Gastrocnemius medialis (tissue), 4 donors: ENCODE data around the gene ZNF76.

ENCODE experiments used
- CTCF ChIP-seq, 5 experiments: fragments of 450-650 bp in 3 of 5; fragments of 200-600 bp in 2 of 5; sonication (generic) in 2 of 5; IDR thresholded peaks in 4 of 5; conservative IDR thresholded peaks in 1 of 5; 1 replicate in 4 of 5; 2 replicates in 1 of 5; pipeline ENCODE4 v1.5.1; 2016 to 2019; ENCODE audit warnings: antibody characterized with exemption in 5 of 5, mild to moderate bottlenecking in 3 of 5, moderate library complexity in 3 of 5
- POLR2A ChIP-seq, 2 donors: fragments of 450-650 bp; IDR thresholded peaks; one replicate each; pipeline ENCODE4 v1.6.1; 2017; ENCODE audit warnings: antibody characterized with exemption in 2 of 2, mild to moderate bottlenecking in 2 of 2, moderate library complexity in 2 of 2

- TF ChIP-seq POLR2A (IDR thresholded peaks at IDR 0.05) (no peak), CTCF (IDR thresholded peaks at IDR 0.05 in 4 of 5, conservative IDR thresholded peaks at IDR 0.05 in 1 of 5) (no peak)
Measured at GRCh38 chr6:35215665-35216411, 43.7 kb upstream of the ZNF76 start.
